Neural crest cell (in vitro differentiated cells): ENCODE results near the gene TRIM63. TPM values are rescaled to one million over a fixed set of nuclear protein-coding genes. Genes with fewer than 3 reads are reported as not detected.
A peak's percentile ranks its signal among the peaks of the same experiment; 100 is the strongest.

Experiments used
- DNase-seq: peaks from one replicate; pipeline ENCODE4 v3.0.0; 2021; ENCODE audit warnings: low read depth, mixed read lengths, low spot score
- H3K27ac Mint-ChIP-seq: one replicate; pipeline ENCODE4 v1.8.0; 2021; ENCODE audit warnings: mild to moderate bottlenecking, mixed read lengths; ENCODE audit not compliant: unreplicated experiment
- H3K27me3 Mint-ChIP-seq: 2 replicates; pipeline ENCODE4 v1.8.0; 2021; ENCODE audit warnings: low read depth, mild to moderate bottlenecking, mixed read lengths
- H3K36me3 Mint-ChIP-seq: 2 replicates; pipeline ENCODE4 v1.8.0; 2021; ENCODE audit warnings: low read depth, mild to moderate bottlenecking, mixed read lengths
- H3K4me1 Mint-ChIP-seq: 2 replicates; pipeline ENCODE4 v1.8.0; 2021; ENCODE audit warnings: mixed read lengths
- H3K4me3 Mint-ChIP-seq: one replicate; pipeline ENCODE4 v1.8.0; 2021; ENCODE audit warnings: mild to moderate bottlenecking, mixed read lengths
- H3K9me3 Mint-ChIP-seq: 2 replicates; pipeline ENCODE4 v1.8.0; 2021; ENCODE audit warnings: mixed read lengths
- total RNA-seq: library from RNA; stranded (reverse); gene quantifications from 2 replicates; pipeline ENCODE4 v1.2.1, GENCODE V29; 2021
- TF ChIP-seq, protein P1 (sequence below): fragments of 200-600 bp; sonication (generic); conservative IDR thresholded peaks from 2 replicates; pipeline ENCODE4 v1.5.0; 2021; ENCODE audit warnings: antibody characterized with exemption, mild to moderate bottlenecking

The TRIM63 gene
- total RNA-seq, 1 donor from 2014 or later: not detected

DNA sequence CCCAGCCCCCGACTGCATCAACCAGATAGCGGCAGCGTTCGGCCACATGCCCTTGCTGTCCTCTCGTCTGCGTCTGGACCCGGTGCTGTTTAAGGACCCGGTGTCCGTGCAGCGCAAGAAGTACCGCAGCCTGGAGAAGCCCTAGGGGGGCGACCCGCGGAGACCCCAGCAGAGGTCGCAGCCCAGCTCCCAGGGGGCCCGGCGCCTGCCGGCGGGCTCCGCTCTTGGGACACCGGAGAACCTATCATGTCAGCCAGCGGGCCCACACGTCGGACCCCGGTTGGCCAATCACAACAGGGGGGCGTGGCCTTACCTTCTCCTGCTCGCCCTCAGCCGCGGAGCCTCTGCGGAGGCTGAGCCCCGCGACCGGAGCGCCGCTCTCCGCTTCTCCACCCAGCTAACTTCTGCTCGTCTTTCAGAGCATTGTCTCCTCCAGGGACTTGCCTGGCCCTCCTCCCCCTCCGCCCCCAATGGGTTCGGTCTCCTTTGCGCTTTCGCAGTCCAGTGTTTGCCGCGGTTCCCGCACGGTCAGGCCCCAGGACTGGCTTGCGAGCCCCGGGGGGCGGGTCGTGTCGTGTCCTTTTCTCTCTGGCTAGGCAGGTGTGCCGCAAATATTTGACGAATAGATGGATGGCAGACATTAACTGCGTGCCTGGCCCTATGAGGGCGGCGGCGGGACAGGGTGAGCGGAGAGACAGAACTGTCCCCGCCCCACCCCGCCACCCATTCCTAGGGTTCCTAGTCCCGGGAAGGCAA lies 32.0 kb downstream of the TRIM63 start:
- Mint-ChIP-seq H3K9me3 (no peaks in the 10 kb centered on the region), H3K27ac (peak overlapping the region; percentile 96), H3K4me3 (peak overlapping the region; percentile 97), H3K36me3 (no peaks in the 10 kb centered on the region), H3K4me1 (peaks cover 37% of the 10 kb centered on the region), H3K27me3 (peaks cover 2% of the 10 kb centered on the region)
- DNase-seq: peak; percentile 92
- TF ChIP-seq, protein P1, sequence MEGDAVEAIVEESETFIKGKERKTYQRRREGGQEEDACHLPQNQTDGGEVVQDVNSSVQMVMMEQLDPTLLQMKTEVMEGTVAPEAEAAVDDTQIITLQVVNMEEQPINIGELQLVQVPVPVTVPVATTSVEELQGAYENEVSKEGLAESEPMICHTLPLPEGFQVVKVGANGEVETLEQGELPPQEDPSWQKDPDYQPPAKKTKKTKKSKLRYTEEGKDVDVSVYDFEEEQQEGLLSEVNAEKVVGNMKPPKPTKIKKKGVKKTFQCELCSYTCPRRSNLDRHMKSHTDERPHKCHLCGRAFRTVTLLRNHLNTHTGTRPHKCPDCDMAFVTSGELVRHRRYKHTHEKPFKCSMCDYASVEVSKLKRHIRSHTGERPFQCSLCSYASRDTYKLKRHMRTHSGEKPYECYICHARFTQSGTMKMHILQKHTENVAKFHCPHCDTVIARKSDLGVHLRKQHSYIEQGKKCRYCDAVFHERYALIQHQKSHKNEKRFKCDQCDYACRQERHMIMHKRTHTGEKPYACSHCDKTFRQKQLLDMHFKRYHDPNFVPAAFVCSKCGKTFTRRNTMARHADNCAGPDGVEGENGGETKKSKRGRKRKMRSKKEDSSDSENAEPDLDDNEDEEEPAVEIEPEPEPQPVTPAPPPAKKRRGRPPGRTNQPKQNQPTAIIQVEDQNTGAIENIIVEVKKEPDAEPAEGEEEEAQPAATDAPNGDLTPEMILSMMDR: no peak

DNA sequence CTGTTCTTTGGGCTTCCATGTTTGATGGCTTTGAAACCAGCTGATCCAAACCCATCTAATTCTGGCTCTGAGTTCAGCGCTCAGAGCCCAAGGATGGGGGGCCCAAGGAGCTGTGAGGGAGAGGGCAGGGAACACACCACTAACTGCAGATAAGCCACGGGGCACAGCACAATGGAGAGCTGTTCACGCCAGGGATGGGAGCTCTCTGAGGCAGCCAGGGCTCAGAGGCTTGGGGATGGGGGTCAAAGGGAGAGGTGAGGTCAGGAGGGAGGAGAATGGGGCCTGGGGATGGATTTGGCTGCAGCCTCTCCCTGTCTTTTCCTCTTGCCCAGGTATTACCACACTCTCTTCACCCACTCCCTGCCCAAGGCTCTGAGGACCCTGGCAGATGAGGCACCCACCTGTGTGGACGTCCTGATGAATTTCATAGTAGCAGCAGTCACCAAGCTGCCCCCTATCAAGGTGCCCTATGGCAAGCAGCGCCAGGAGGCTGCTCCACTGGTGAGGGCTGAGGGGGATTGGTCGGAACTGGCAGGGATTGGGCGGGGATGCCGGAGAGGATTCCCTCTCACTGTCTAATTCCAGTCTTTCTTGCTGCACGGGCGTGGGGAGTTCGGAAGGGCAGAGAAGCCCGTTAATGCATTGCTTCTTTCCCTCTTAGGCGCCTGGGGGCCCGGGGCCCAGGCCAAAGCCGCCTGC lies 32.8 kb downstream of the TRIM63 start:
- H3K9me3 Mint-ChIP-seq: no peaks in the 10 kb centered on the region
- no peaks in the 10 kb centered on the region for H3K36me3 Mint-ChIP-seq
- TF ChIP-seq, protein P1: no peak
- no peak for DNase-seq
- H3K27me3 Mint-ChIP-seq: peaks cover 2% of the 10 kb centered on the region
- H3K27ac Mint-ChIP-seq: no peak overlapping the region
- H3K4me3 Mint-ChIP-seq: peak overlapping the region; percentile 97
- peaks cover 41% of the 10 kb centered on the region for H3K4me1 Mint-ChIP-seq

DNA sequence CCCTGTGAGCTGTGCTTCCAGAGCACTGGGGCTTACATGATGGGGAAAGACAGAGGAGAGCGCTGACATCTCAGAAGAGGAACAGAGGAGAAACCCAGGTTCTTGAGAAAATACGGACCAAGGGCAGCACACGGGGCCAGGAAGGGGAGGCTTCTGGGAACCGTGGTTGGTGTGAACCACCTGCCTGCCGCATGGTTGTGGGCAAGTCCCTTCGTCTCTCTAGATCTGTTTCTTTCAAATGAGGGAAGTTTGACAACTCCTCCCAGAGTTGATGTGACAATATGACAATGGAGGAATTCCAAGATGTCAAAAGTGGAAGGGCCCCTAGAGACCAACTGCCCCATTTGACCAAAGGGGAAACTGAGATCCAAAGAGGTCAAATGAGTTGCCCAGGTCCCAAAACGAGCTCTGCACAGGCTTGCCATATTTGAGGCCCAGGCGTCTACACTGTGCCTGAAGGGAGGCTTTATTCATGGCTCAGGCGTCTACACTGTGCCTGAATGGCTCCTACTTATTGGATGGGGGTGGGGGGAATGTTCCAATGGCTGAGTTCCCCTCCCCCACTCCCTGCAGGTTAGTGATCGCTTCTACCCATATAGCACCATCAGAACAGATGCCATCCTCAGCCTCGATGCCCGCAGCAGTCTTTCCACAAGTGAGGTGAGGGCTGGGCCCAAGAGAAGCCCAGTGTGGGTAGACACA lies 34.6 kb downstream of the TRIM63 start:
- H3K9me3 Mint-ChIP-seq: no peaks in the 10 kb centered on the region
- H3K27me3 Mint-ChIP-seq: peaks cover 2% of the 10 kb centered on the region
- TF ChIP-seq, protein P1: no peak
- H3K27ac Mint-ChIP-seq: peak overlapping the region; percentile 31
- no peak for DNase-seq
- H3K36me3 Mint-ChIP-seq: no peaks in the 10 kb centered on the region
- H3K4me1 Mint-ChIP-seq: peaks cover 57% of the 10 kb centered on the region
- peak overlapping the region; percentile 75 for H3K4me3 Mint-ChIP-seq

DNA sequence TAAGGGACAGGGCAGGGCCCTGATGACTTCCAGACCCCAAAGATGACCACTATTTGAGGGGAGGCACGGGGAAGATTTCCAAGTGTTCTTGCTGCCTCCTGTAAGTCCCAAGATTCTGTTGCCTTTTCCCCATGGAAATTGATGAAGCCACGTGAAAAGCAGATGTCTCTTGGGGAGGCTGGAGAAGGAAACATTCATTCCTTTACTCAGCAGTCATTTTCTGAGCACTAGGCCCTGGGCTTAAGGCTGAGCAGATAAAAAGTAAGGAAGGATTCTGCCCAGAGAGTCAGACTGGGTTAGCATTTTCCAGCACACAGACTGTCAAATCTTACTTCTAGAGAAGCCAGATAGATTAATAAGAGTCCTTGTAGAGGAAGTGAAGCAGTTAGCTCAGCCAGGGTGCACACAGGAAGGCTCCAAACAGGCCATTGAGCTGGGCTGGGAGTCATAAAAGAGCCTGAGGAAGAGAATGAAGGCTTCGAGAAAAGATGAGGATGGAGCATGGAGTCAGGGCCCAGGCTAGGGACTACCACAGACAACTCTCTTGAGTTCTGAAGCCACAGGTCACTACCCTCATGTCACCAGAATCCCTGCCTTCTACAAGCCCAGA lies 35.7 kb downstream of the TRIM63 start:
- Mint-ChIP-seq H3K27me3 (peaks cover 2% of the 10 kb centered on the region), H3K9me3 (no peaks in the 10 kb centered on the region), H3K4me1 (peaks cover 68% of the 10 kb centered on the region), H3K27ac (peak overlapping the region; percentile 29), H3K4me3 (peak overlapping the region; percentile 32), H3K36me3 (no peaks in the 10 kb centered on the region)
- TF ChIP-seq, protein P1: no peak
- no peak for DNase-seq

DNA sequence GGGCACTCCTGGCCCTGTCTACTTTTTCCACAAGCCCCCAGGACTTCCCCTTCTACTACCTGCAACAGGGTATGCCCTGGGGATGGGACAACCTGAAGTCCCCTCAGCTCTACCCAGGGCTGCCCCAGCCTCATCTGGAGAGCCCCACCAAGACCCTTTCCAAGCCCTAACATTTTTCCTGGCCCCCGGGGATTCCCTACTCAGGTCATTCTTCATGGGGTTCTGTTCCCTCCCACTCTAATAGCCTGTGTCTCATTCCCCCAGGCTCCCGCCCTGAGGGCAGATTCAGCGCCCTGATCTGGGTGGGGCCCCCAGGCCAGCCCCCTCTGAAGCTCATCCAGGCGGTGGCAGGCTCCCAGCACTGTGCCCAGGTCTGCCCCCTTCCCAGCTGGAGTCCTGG lies 36.2 kb downstream of the TRIM63 start:
- Mint-ChIP-seq H3K27ac (no peak overlapping the region), H3K36me3 (no peaks in the 10 kb centered on the region), H3K27me3 (peaks cover 2% of the 10 kb centered on the region), H3K4me3 (no peak overlapping the region), H3K4me1 (peaks cover 69% of the 10 kb centered on the region), H3K9me3 (no peaks in the 10 kb centered on the region)
- no peak for DNase-seq
- TF ChIP-seq, protein P1: no peak
